HepG2 (cell line): ENCODE measurements around the gene RCOR3. TPM values are rescaled to one million over a fixed set of nuclear protein-coding genes. Genes with fewer than 3 reads are reported as not detected.

ENCODE experiments used
- HIC2 ChIP-seq: sonication (generic); formaldehyde crosslinking; IDR thresholded peaks from 2 replicates; pipeline ENCODE4 v1.9.0; 2022; ENCODE audit warnings: low read depth, missing genetic modification reagents
- KDM5B ChIP-seq: sonication (generic); formaldehyde crosslinking; IDR thresholded peaks from 2 replicates; pipeline ENCODE4 v1.4.0; 2020; ENCODE audit warnings: missing genetic modification reagents, mild to moderate bottlenecking, borderline replicate concordance
- STAT5B ChIP-seq: sonication (generic); formaldehyde crosslinking; IDR thresholded peaks from 2 replicates; pipeline ENCODE4 v1.4.0; 2020; ENCODE audit warnings: missing genetic modification reagents
- THAP11 ChIP-seq: IDR thresholded peaks from 2 replicates; pipeline ENCODE4 v1.6.1; 2016; ENCODE audit warnings: missing biosample characterization, missing genetic modification reagents
- TSC22D2 ChIP-seq: sonication (generic); formaldehyde crosslinking; IDR thresholded peaks from 2 replicates; pipeline ENCODE4 v1.5.1; 2020; ENCODE audit warnings: missing genetic modification reagents, mild to moderate bottlenecking, borderline replicate concordance
- ZMYM3 ChIP-seq: sonication (generic); formaldehyde crosslinking; IDR thresholded peaks from 2 replicates; pipeline ENCODE4 v1.5.1; 2020; ENCODE audit warnings: mild to moderate bottlenecking, missing genetic modification reagents
- ZNF138 ChIP-seq: sonication (generic); formaldehyde crosslinking; IDR thresholded peaks from 2 replicates; pipeline ENCODE4 v1.5.0; 2020; ENCODE audit warnings: mild to moderate bottlenecking, low read depth, missing genetic modification reagents
- ZNF317 ChIP-seq: sonication (generic); formaldehyde crosslinking; IDR thresholded peaks from 2 replicates; pipeline ENCODE4 v1.5.0; 2020; ENCODE audit warnings: mild to moderate bottlenecking, missing genetic modification reagents
- ZNF800 ChIP-seq: sonication (generic); formaldehyde crosslinking; IDR thresholded peaks from 2 replicates; pipeline ENCODE4 v1.4.0; 2020; ENCODE audit warnings: missing genetic modification reagents
- ZNF816 ChIP-seq: sonication (generic); formaldehyde crosslinking; IDR thresholded peaks from 2 replicates; pipeline ENCODE4 v1.8.0; 2022; ENCODE audit warnings: missing genetic modification reagents, mild to moderate bottlenecking, borderline replicate concordance
- ZNF891 ChIP-seq: sonication (generic); formaldehyde crosslinking; IDR thresholded peaks from 2 replicates; pipeline ENCODE4 v1.5.0; 2020; ENCODE audit warnings: mild to moderate bottlenecking, missing genetic modification reagents
- ZSCAN9 ChIP-seq: IDR thresholded peaks from 2 replicates; pipeline ENCODE4 v1.6.1; 2016; ENCODE audit warnings: borderline replicate concordance
- polyA plus RNA-seq, 8 experiments: library from polyadenylated mRNA; depleted of rRNA in 3 of 8; stranded (reverse) in 7 of 8; unstranded in 1 of 8; fragments of >200 nt; fragmentation: Illumina TruSeq in 4 of 8; extraction: Trizol in 4 of 8; gene quantifications; 2 replicates each; pipeline versions ENCODE4 v1.2.1 to v1.2.3, GENCODE V29; 2011 to 2016; ENCODE audit warnings: low read depth in 4 of 8, missing spikeins in 1 of 8, mixed read lengths in 1 of 8; ENCODE audit not compliant: insufficient read depth in 1 of 8
- total RNA-seq, 5 experiments: library from RNA; depleted of rRNA; stranded (reverse); fragments of >200 nt; fragmentation: Illumina TruSeq; extraction: Trizol; gene quantifications; 2 replicates each; pipeline ENCODE4 v1.2.3, GENCODE V29; 2016; ENCODE audit warnings: low read depth in 1 of 5
- TF ChIP-seq, protein P1 (sequence below): sonication (generic); formaldehyde crosslinking; IDR thresholded peaks from 2 replicates; pipeline ENCODE4 v1.4.0; 2020; ENCODE audit warnings: missing genetic modification reagents
- TF ChIP-seq, protein P2 (sequence below): fragments of 450-650 bp; IDR thresholded peaks from 2 replicates; pipeline ENCODE4 v1.6.1; 2016
- TF ChIP-seq, protein P3 (sequence below): sonication (generic); formaldehyde crosslinking; IDR thresholded peaks from 2 replicates; pipeline ENCODE4 v1.5.1; 2020; ENCODE audit warnings: mild to moderate bottlenecking, missing genetic modification reagents, moderate library complexity

Gene RCOR3
- total and polyA plus RNA-seq, 2 of the 13 experiments (the other 11 are each of a cell fraction or from before 2014, with no cell fraction given) = 16.8 to 31.6 TPM

- TF ChIP-seq TSC22D2 (CRISPR knock-in tag) (no peak), ZNF138 (0 out of 2 replicates have a peak, but pooled peaks have one; percentile 11), ZSCAN9 (CRISPR knock-in tag) (no peak), ZNF800 (CRISPR knock-in tag) (peak; percentile 72; the same call in 1 of the 2 replicates), ZNF317 (0 out of 2 replicates have a peak, but pooled peaks have one; percentile 15), ZNF816 (no peak), THAP11 (CRISPR knock-in tag) (0 out of 2 replicates have a peak, but pooled peaks have one; percentile 34), ZMYM3 (CRISPR knock-in tag) (0 out of 2 replicates have a peak, but pooled peaks have one; percentile 48), KDM5B (CRISPR knock-in tag) (peak; percentile 39; the same call in 1 of the 2 replicates), HIC2 (CRISPR knock-in tag) (peak; percentile 57; the same call in 1 of the 2 replicates), STAT5B (CRISPR knock-in tag) (no peak), ZNF891 (peak; percentile 77)
- TF ChIP-seq, protein P1, sequence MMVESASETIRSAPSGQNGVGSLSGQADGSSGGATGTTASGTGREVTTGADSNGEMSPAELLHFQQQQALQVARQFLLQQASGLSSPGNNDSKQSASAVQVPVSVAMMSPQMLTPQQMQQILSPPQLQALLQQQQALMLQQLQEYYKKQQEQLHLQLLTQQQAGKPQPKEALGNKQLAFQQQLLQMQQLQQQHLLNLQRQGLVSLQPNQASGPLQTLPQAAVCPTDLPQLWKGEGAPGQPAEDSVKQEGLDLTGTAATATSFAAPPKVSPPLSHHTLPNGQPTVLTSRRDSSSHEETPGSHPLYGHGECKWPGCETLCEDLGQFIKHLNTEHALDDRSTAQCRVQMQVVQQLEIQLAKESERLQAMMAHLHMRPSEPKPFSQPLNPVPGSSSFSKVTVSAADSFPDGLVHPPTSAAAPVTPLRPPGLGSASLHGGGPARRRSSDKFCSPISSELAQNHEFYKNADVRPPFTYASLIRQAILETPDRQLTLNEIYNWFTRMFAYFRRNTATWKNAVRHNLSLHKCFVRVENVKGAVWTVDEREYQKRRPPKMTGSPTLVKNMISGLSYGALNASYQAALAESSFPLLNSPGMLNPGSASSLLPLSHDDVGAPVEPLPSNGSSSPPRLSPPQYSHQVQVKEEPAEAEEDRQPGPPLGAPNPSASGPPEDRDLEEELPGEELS (CRISPR knock-in tag) = 0 out of 2 replicates have a peak, but pooled peaks have one; percentile 36
- TF ChIP-seq, protein P2, sequence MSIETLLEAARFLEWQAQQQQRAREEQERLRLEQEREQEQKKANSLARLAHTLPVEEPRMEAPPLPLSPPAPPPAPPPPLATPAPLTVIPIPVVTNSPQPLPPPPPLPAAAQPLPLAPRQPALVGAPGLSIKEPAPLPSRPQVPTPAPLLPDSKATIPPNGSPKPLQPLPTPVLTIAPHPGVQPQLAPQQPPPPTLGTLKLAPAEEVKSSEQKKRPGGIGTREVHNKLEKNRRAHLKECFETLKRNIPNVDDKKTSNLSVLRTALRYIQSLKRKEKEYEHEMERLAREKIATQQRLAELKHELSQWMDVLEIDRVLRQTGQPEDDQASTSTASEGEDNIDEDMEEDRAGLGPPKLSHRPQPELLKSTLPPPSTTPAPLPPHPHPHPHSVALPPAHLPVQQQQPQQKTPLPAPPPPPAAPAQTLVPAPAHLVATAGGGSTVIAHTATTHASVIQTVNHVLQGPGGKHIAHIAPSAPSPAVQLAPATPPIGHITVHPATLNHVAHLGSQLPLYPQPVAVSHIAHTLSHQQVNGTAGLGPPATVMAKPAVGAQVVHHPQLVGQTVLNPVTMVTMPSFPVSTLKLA = no peak
- TF ChIP-seq, protein P3, sequence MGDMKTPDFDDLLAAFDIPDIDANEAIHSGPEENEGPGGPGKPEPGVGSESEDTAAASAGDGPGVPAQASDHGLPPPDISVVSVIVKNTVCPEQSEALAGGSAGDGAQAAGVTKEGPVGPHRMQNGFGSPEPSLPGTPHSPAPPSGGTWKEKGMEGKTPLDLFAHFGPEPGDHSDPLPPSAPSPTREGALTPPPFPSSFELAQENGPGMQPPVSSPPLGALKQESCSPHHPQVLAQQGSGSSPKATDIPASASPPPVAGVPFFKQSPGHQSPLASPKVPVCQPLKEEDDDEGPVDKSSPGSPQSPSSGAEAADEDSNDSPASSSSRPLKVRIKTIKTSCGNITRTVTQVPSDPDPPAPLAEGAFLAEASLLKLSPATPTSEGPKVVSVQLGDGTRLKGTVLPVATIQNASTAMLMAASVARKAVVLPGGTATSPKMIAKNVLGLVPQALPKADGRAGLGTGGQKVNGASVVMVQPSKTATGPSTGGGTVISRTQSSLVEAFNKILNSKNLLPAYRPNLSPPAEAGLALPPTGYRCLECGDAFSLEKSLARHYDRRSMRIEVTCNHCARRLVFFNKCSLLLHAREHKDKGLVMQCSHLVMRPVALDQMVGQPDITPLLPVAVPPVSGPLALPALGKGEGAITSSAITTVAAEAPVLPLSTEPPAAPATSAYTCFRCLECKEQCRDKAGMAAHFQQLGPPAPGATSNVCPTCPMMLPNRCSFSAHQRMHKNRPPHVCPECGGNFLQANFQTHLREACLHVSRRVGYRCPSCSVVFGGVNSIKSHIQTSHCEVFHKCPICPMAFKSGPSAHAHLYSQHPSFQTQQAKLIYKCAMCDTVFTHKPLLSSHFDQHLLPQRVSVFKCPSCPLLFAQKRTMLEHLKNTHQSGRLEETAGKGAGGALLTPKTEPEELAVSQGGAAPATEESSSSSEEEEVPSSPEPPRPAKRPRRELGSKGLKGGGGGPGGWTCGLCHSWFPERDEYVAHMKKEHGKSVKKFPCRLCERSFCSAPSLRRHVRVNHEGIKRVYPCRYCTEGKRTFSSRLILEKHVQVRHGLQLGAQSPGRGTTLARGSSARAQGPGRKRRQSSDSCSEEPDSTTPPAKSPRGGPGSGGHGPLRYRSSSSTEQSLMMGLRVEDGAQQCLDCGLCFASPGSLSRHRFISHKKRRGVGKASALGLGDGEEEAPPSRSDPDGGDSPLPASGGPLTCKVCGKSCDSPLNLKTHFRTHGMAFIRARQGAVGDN = peak; percentile 88
These were observed 1.3 kb downstream of the RCOR3 start (continued) for GRCh38 chr1:211260141-211261107.
